Vagina (tissue), 2 donors: Measurements from ENCODE around the gene PDE7B.

Experiments
- CTCF ChIP-seq, 3 experiments: fragments of 450-650 bp in 2 of 3; fragments of 200-600 bp in 1 of 3; sonication (generic) in 1 of 3; IDR thresholded peaks; one replicate each; pipeline ENCODE4 v1.5.1; 2017 to 2019; ENCODE audit warnings: antibody characterized with exemption in 3 of 3, mild to moderate bottlenecking in 2 of 3, moderate library complexity in 2 of 3
- POLR2A ChIP-seq, 2 donors: fragments of 450-650 bp; IDR thresholded peaks; one replicate each; pipeline ENCODE4 v1.6.1; 2017; ENCODE audit warnings: antibody characterized with exemption in 2 of 2, mild to moderate bottlenecking in 2 of 2, moderate library complexity in 2 of 2
- POLR2AphosphoS5 ChIP-seq, 2 donors: sonication (generic); formaldehyde crosslinking; IDR thresholded peaks; one replicate each; pipeline ENCODE4 v1.9.0; 2017; ENCODE audit warnings: antibody characterized with exemption in 2 of 2, mild to moderate bottlenecking in 2 of 2, low read depth in 1 of 2; ENCODE audit not compliant: insufficient read depth in 1 of 2

GRCh38 chr6:136212608-136213007 is 361.1 kb downstream of the PDE7B start:
- no peak for TF ChIP-seq POLR2AphosphoS5 (IDR thresholded peaks at IDR 0.05; ENCODE audit: insufficient read depth in 1 of 2, low read depth in 1 of 2)
- TF ChIP-seq POLR2A (IDR thresholded peaks at IDR 0.05) = no peak
- no peak for TF ChIP-seq CTCF (IDR thresholded peaks at IDR 0.05)
